PFSK-1 (cell line): Measurements from ENCODE around the gene FAM131B.

Experiments
- FOXP2 ChIP-seq: optimal IDR thresholded peaks from 2 replicates; pipeline ENCODE3; 2011; ENCODE audit warnings: borderline replicate concordance, control low read depth, inconsistent platforms; ENCODE audit not compliant: insufficient read depth; ENCODE audit errors: extremely low read length, extremely low read depth
- POLR2AphosphoS5 ChIP-seq: IDR thresholded peaks from 2 replicates; pipeline ENCODE4 v1.6.1; 2012; ENCODE audit warnings: low read depth, mild to moderate bottlenecking, control low read depth, low read length, moderate library complexity
- SIN3A ChIP-seq: IDR thresholded peaks from 2 replicates; pipeline ENCODE4 v1.6.1; 2012; ENCODE audit warnings: mild to moderate bottlenecking, low read length, moderate library complexity, borderline replicate concordance; ENCODE audit not compliant: insufficient read depth
- TAF1 ChIP-seq: IDR thresholded peaks from 2 replicates; pipeline ENCODE4 v1.6.1; 2012; ENCODE audit warnings: low read length, control low read depth, borderline replicate concordance; ENCODE audit not compliant: insufficient read depth
- TF ChIP-seq, protein P1 (sequence below), 2 experiments: IDR thresholded peaks; 2 replicates each; pipeline versions ENCODE4 v1.6.1 to v1.8.0; 2011 to 2012; ENCODE audit warnings: low read depth in 2 of 2, low read length in 2 of 2, control low read depth in 1 of 2, inconsistent platforms in 1 of 2, mild to moderate bottlenecking in 1 of 2, moderate library complexity in 1 of 2; ENCODE audit not compliant: insufficient read depth in 1 of 2

FAM131B gene

DNA sequence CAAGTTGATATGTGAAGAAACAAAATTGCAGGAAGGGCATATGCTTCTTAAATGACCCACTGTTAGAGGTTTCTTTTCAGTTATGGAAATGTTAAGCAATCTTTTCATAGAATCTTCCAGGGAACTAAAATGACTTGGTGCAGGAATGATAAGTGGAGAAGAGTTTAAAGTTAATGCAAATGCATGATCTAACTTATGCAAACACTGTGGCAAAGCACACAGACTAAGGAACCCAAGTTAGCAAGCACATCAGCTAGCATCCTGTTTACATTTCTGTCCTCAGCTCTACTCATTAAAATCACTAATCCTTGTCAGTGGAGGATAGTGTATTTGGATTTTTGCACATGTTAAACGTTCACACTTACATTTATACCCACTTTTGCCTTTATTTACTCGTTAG is 37.3 kb downstream of the FAM131B start:
- no peak for TF ChIP-seq FOXP2
- TF ChIP-seq TAF1, result no peak
- TF ChIP-seq, protein P1, sequence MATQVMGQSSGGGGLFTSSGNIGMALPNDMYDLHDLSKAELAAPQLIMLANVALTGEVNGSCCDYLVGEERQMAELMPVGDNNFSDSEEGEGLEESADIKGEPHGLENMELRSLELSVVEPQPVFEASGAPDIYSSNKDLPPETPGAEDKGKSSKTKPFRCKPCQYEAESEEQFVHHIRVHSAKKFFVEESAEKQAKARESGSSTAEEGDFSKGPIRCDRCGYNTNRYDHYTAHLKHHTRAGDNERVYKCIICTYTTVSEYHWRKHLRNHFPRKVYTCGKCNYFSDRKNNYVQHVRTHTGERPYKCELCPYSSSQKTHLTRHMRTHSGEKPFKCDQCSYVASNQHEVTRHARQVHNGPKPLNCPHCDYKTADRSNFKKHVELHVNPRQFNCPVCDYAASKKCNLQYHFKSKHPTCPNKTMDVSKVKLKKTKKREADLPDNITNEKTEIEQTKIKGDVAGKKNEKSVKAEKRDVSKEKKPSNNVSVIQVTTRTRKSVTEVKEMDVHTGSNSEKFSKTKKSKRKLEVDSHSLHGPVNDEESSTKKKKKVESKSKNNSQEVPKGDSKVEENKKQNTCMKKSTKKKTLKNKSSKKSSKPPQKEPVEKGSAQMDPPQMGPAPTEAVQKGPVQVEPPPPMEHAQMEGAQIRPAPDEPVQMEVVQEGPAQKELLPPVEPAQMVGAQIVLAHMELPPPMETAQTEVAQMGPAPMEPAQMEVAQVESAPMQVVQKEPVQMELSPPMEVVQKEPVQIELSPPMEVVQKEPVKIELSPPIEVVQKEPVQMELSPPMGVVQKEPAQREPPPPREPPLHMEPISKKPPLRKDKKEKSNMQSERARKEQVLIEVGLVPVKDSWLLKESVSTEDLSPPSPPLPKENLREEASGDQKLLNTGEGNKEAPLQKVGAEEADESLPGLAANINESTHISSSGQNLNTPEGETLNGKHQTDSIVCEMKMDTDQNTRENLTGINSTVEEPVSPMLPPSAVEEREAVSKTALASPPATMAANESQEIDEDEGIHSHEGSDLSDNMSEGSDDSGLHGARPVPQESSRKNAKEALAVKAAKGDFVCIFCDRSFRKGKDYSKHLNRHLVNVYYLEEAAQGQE (IDR thresholded peaks at IDR 0.05; ENCODE audit: insufficient read depth in 1 of 2, low read depth in 2 of 2, low read length in 2 of 2), result no peak
- TF ChIP-seq SIN3A, result no peak
- no peak for TF ChIP-seq POLR2AphosphoS5

DNA sequence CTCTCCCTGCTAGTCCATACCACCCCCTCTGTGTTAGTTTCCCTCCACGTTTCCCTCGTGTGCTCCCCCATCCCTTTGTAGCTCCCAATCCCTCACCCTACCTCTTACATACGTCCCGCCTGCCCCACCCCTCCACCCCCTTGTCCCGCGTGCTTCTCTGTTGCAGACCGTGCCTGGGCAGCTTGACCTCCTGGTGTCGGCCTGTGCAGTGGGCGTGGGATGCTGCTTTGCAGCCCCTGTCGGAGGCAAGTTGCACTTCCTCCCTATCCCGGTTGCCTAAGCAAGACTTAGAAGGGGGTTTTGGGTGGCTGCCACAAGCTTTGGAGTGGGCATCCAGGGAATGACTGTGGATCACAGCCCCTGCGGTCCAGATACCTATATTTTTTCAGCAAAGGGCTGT is 38.9 kb downstream of the FAM131B start:
- no peak for TF ChIP-seq FOXP2

DNA sequence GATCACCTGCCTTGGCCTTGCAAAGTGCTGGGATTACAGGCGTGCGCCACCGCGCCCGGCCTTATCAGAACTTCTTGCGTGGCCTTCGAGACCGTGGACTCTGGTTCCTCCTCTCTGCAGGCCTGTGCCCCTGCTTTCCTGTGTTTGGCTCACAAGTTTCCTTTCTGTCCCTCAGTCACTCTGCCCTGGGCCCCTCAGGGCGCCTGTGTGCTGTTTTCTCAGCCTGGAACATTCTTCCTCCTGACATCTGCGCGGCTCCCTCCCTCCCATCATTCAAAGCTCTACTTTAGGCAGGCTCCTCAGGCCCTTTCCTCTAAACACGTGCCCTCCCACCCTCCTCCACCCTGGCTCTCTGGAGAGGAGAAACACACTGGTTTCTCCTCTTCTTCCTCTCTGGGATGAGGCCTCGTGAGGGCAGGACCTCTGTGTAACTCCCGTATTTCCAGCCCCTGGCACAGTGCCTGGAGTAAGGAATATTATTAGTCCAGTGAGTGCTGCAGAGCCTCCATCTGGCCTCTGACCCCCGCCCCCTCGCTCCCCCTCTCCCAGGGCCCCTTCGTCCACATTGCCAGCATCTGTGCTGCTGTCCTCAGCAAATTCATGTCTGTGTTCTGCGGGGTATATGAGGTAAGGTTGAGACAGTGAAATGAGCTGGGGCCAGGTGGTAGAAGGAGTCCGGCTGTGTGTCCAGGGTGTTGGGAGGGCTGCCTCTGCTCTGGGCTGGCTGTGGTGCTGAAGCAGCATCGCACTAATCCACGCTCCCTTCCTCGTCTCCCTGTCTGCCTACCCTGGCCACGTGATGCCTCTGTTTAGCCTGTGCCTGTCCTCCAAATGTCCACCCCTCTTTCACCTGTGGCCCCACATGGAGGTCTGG is 39.5 kb downstream of the FAM131B start:
- TF ChIP-seq TAF1, result no peak
- TF ChIP-seq, protein P1 (IDR thresholded peaks at IDR 0.05; ENCODE audit: insufficient read depth in 1 of 2, low read depth in 2 of 2, low read length in 2 of 2), result no peak
- TF ChIP-seq POLR2AphosphoS5, result no peak
- TF ChIP-seq FOXP2, result no peak
- TF ChIP-seq SIN3A, result no peak

DNA sequence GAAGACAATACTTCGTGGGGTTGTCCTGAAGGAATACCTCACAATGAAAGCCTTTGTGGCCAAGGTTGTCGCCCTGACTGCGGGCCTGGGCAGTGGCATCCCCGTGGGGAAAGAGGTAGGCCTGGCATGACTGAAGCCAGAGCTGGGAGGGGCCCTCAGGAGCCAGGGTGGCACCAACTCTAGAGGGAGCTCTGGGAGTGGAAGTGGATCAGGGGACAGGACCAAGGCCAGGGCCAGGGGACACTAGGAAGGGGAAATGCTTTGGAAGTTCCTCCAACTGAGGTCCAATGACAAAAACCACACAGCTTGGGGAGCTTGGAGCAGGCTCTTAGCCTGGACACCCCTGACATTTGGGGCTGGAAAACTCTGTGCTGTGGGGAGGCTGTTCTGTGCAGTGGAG is 40.8 kb downstream of the FAM131B start:
- TF ChIP-seq, protein P1 (IDR thresholded peaks at IDR 0.05; ENCODE audit: insufficient read depth in 1 of 2, low read depth in 2 of 2, low read length in 2 of 2), result peak; percentile 36 to 86; a peak in 3 of 4 replicates
- no peak for TF ChIP-seq POLR2AphosphoS5

GRCh38 chr7:143321242-143321641 is 41.3 kb downstream of the FAM131B start:
- TF ChIP-seq FOXP2 (no peak), POLR2AphosphoS5 (no peak), TAF1 (no peak), SIN3A (no peak)
- TF ChIP-seq, protein P1 (IDR thresholded peaks at IDR 0.05; ENCODE audit: insufficient read depth in 1 of 2, low read depth in 2 of 2, low read length in 2 of 2), result no peak
